HG02642 (cell line): Measurements from ENCODE around the gene SPPL2B.

Source experiments
- ATAC-seq: cut with Tn5 transposase; IDR thresholded peaks from one replicate; pipeline ENCODE4 v1.9.1; 2021; ENCODE audit warnings: mild to moderate bottlenecking; ENCODE audit not compliant: unreplicated experiment, poor library complexity

SPPL2B gene

GRCh38 chr19:2399582-2399981 is 71.1 kb downstream of the SPPL2B start:
- ATAC-seq, result no peak
